Tibial nerve (tissue), 4 donors: Measurements from ENCODE around the gene DNAJC13. TPM values are rescaled to one million over a fixed set of nuclear protein-coding genes. Genes with fewer than 3 reads are reported as not detected.

Source experiments
- DNase-seq, 2 donors: peaks; one replicate each; pipeline ENCODE4 v3.0.0-alpha.2; 2019; ENCODE audit warnings: low spot score in 2 of 2
- H3K27ac ChIP-seq, 4 donors: fragments of 200-600 bp; sonication (generic) in 3 of 4; one replicate each; pipeline ENCODE4 v1.5.1; 2017 to 2019; ENCODE audit warnings: mild to moderate bottlenecking in 1 of 4
- H3K27me3 ChIP-seq, 2 donors: fragments of 200-600 bp; sonication (generic) in 1 of 2; one replicate each; pipeline versions ENCODE4 v1.5.1 to v1.6.0; 2017 to 2019
- H3K36me3 ChIP-seq, 3 donors: fragments of 200-600 bp; sonication (generic); one replicate each; pipeline ENCODE4 v1.5.1; 2018 to 2019
- H3K4me1 ChIP-seq, 4 donors: fragments of 200-600 bp; sonication (generic) in 3 of 4; one replicate each; pipeline ENCODE4 v1.5.1; 2017 to 2019
- H3K4me3 ChIP-seq, 4 donors: fragments of 200-600 bp; sonication (generic) in 3 of 4; one replicate each; pipeline ENCODE4 v1.5.1; 2017 to 2019; ENCODE audit warnings: mild to moderate bottlenecking in 1 of 4, moderate library complexity in 1 of 4
- H3K9me3 ChIP-seq, 4 donors: fragments of 200-600 bp; sonication (generic) in 3 of 4; one replicate each; pipeline ENCODE4 v1.5.1; 2017 to 2019
- CTCF ChIP-seq, 5 experiments: fragments of 200-600 bp in 3 of 5; fragments of 450-650 bp in 2 of 5; sonication (generic) in 3 of 5; IDR thresholded peaks; one replicate each; pipeline ENCODE4 v1.5.1; 2016 to 2019; ENCODE audit warnings: antibody characterized with exemption in 5 of 5, mild to moderate bottlenecking in 3 of 5, moderate library complexity in 2 of 5
- EP300 ChIP-seq, 2 donors: sonication (generic); formaldehyde crosslinking; IDR thresholded peaks; one replicate each; pipeline ENCODE4 v1.6.1; 2017; ENCODE audit warnings: antibody characterized with exemption in 2 of 2, mild to moderate bottlenecking in 1 of 2
- POLR2A ChIP-seq, 2 donors: fragments of 450-650 bp; IDR thresholded peaks; one replicate each; pipeline ENCODE4 v1.6.1; 2017; ENCODE audit warnings: antibody characterized with exemption in 2 of 2, mild to moderate bottlenecking in 2 of 2, moderate library complexity in 2 of 2
- WGBS, 2 donors: methylation state at CpG; one replicate each; pipeline ENCODE4 v1.1.5; 2018; 5-methylcytosine and 5-hydroxymethylcytosine counted together
- total RNA-seq, 4 donors: library from RNA; depleted of rRNA; stranded (reverse); fragments of >200 nt; gene quantifications; one replicate each; pipeline ENCODE4 v1.1.0, GENCODE V29; 2016

DNAJC13 gene
- total RNA-seq, 4 donors from 2014 or later = 43.3 to 62.8 (median 56.0) TPM

- 67 to 75% methylated on average over 2 of the region's 2 CpGs for WGBS, 2 donors
- TF ChIP-seq POLR2A (IDR thresholded peaks at IDR 0.05) = no peak
- no peak for TF ChIP-seq EP300 (IDR thresholded peaks at IDR 0.05)
- no peak for TF ChIP-seq CTCF (IDR thresholded peaks at IDR 0.05)
- Histone ChIP-seq H3K27me3 (no peaks in the 10 kb centered on the region), H3K4me1 (no peaks in the 10 kb centered on the region), H3K4me3 (no peak overlapping the region), H3K27ac (no peak overlapping the region), H3K9me3 (no peaks in the 10 kb centered on the region), H3K36me3 (no peaks in the 10 kb centered on the region)
- no peak for DNase-seq
Observed at GRCh38 chr3:132378846-132379245, 38.5 kb upstream of the DNAJC13 start.

- Histone ChIP-seq H3K4me3 (no peak overlapping the region), H3K36me3 (no peaks in the 10 kb centered on the region), H3K27me3 (no peaks in the 10 kb centered on the region), H3K9me3 (no peaks in the 10 kb centered on the region), H3K27ac (no peak overlapping the region), H3K4me1 (no peaks in the 10 kb centered on the region)
- no peak for DNase-seq
- TF ChIP-seq EP300 (IDR thresholded peaks at IDR 0.05) (no peak), CTCF (IDR thresholded peaks at IDR 0.05) (no peak), POLR2A (IDR thresholded peaks at IDR 0.05) (no peak)
- WGBS, 2 donors = 42 to 44% methylated on average over 1 of the region's 1 CpG
Observed at GRCh38 chr3:132380920-132381319, 36.4 kb upstream of the DNAJC13 start.

GRCh38 chr3:132381348-132381944 lies 35.9 kb upstream of the DNAJC13 start:
- Histone ChIP-seq H3K27me3 (no peaks in the 10 kb centered on the region), H3K4me3 (no peak overlapping the region), H3K4me1 (no peaks in the 10 kb centered on the region), H3K9me3 (no peaks in the 10 kb centered on the region), H3K36me3 (no peaks in the 10 kb centered on the region), H3K27ac (no peak overlapping the region)
- TF ChIP-seq CTCF (IDR thresholded peaks at IDR 0.05) (no peak), EP300 (IDR thresholded peaks at IDR 0.05) (no peak), POLR2A (IDR thresholded peaks at IDR 0.05) (no peak)
- DNase-seq = no peak
- 86 to 88% methylated on average over 10 to 14 of the region's 14 CpGs for WGBS, 2 donors

- Histone ChIP-seq H3K27me3 (no peaks in the 10 kb centered on the region), H3K36me3 (no peaks in the 10 kb centered on the region), H3K4me3 (no peak overlapping the region), H3K9me3 (no peaks in the 10 kb centered on the region), H3K27ac (no peak overlapping the region), H3K4me1 (no peaks in the 10 kb centered on the region)
- DNase-seq = no peak
- WGBS, 2 donors = 55 to 57% methylated on average over 4 of the region's 4 CpGs
- no peak for TF ChIP-seq EP300 (IDR thresholded peaks at IDR 0.05)
- TF ChIP-seq POLR2A (IDR thresholded peaks at IDR 0.05) = no peak
- TF ChIP-seq CTCF (IDR thresholded peaks at IDR 0.05) = no peak
Observed at GRCh38 chr3:132382267-132382666, 35.0 kb upstream of the DNAJC13 start.

GRCh38 chr3:132382688-132383194 lies 34.6 kb upstream of the DNAJC13 start:
- Histone ChIP-seq H3K27ac (no peak overlapping the region), H3K4me1 (no peaks in the 10 kb centered on the region), H3K4me3 (no peak overlapping the region), H3K9me3 (no peaks in the 10 kb centered on the region), H3K27me3 (no peaks in the 10 kb centered on the region), H3K36me3 (no peaks in the 10 kb centered on the region)
- no peak for DNase-seq
- TF ChIP-seq EP300 (IDR thresholded peaks at IDR 0.05) = no peak
- no peak for TF ChIP-seq CTCF (IDR thresholded peaks at IDR 0.05)
- TF ChIP-seq POLR2A (IDR thresholded peaks at IDR 0.05) = no peak
